Activated CD8-positive, alpha-beta memory T cell treated with anti-CD3 and anti-CD28 coated beads, Interleukin-2, amount 50 U/mL, for 4 hours (primary cell): ENCODE results near the gene ZNF329.
"Not testable (repeated sequence)": the region's sequence is repeated elsewhere in the genome, so short reads cannot be mapped to it uniquely, and the experiment has no call there.

Experiments
- DNase-seq: peaks from one replicate; pipeline ENCODE4 v3.0.0-alpha.2; 2020

ZNF329 gene

DNA sequence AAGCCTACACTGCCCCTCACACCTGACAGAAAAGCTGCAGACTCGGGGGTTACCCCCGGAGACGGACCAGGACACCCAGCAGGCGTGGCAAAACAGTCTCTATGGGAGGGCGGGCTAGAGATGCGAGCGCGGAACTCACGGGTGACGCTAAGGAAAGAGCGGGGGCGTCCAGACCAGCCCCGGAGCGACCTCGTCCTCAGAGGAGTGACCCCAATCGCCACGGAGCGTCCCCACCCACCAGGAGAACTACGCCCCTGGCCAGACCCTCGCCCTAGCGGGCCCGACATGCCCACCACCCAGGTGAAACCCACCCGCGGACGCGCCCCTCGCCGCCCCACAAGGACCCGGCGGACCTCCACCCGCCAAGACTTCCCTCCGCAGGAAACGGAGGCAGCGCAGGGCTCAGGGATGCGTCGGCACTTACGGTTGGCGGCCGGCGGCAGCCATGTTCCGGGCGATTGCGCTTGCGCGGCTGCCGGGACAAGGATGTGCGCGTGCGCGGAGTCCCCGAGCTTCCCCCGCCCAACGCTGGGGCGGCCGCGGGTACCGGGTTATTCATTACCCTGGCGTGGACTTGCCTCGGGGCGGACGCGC, at the start of gene ZNF329:
ZNF329 (minus strand) TSS at position 462 of the 594 bp plus-strand sequence. CDS start 21,286 bp downstream, outside the sequence.
- peak; percentile 93 for DNase-seq

DNA sequence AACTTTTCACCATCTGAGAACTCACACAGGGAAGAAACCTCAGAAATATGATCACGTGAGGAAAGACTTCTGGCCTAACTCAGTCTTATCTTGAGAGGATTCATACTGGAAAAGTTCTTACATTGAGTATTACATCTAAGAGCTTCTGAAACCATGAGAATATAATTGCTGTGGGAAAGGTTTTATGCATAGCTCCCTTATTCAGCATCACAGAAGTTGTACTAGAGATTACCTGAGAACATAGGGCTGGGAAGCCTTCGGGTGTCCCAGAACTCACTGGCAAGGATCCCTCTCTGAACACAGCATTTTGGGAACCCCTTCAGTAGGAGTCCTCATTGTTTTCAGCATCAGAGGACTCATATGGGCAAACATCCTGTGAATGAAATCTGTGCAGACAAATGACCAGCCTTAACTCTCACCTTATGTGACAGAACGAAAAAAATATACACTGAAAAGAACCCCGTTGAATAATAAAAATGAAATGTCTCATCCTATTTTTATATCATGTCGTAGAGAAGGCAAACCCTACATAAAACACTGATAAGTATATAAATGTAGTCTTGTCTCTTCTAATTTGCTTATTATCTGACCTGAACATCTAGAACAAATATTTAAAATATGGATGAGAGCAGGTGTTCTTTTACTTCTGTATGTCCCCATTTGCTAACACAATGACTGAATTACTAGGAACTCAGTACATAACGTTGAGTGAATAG, 46.5 kb upstream of the ZNF329 start:
- no peak for DNase-seq

DNA sequence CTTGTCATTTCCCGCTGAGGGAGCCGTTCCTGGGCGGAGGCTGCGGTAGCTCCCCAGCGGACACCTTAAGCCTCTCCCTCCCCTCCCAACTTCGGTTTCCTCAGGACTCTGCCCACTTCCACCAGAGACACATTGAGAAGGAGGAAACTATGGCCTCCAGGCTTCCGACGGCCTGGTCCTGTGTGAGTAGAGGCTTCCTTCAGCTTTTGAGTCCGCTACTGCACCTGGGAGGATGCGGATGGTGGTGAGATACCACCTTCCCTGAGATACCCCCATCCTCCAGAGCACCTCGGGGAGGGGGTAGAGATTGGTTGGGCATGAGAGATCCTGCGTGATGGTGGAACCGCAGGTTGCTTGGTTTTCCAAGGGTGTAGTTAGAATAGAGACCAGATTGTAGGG, 33.2 kb upstream of the ZNF329 start:
- DNase-seq = no peak

DNA sequence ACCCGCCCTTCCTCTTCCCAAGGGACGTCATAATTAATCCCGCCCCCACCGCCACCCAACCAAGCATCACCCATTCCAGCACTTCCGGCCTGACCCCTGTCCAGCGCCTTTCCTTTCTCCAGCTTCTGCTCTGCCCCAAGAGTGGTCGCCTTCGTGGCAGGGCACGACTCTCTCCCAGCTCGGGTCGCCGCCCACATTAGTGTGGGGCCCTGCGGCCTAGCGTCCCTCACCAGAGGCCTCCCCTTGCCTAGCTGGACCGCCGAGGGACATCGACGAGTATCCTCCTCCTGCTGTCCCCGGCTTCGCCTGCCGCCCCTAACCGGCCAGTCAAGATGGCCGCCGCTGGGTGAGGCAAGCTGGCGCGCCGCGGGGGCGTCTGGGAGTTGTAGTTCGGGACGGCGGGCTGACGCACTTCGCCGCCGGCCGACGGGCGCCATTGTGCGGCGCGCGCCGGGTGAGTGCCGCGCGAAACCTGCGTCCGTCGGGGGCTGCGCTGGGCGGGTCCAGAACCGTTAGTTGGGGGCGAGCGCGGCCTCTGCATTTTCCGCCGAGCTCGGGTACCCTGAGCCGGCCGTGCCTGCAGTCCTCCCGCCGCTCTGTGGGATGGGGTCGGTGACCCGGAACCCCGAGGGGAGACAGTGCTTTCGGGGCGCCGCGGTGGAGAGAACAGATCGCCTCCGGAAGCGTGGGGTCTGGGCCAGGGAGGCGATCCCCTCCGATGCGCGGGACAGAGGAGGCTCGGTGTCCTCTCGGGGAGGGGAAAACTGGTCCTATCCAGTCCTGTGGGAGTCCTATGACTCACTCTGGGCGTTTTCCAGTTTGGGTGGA, 32.6 kb upstream of the ZNF329 start, which contains the start of gene ZNF274:
ZNF274 (plus strand) TSS at position 73 of the 828 bp plus-strand sequence. CDS start 905 bp downstream, outside the sequence.
- peak; percentile 95 for DNase-seq

DNA sequence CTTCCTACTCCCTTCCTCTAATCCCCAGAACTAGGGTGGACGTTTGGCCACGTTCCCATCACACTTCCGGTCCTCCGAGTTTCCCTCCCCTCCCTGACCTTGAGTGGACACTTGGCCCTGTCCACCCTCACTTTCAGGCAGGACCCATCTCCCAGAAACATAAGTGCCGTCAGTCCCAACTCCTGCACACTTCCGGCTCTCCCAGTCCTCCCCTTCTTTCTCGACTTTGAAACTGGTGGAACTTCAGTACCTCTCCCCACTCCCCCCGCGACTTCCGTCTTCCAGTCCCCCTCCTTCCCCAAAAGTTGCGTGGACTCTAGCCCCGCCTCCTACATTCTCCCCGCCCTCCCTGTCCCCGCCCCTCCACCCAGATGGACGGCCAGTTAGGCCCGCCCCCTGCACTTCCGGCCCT, 32.0 kb upstream of the ZNF329 start:
- peak; percentile 71 for DNase-seq

DNA sequence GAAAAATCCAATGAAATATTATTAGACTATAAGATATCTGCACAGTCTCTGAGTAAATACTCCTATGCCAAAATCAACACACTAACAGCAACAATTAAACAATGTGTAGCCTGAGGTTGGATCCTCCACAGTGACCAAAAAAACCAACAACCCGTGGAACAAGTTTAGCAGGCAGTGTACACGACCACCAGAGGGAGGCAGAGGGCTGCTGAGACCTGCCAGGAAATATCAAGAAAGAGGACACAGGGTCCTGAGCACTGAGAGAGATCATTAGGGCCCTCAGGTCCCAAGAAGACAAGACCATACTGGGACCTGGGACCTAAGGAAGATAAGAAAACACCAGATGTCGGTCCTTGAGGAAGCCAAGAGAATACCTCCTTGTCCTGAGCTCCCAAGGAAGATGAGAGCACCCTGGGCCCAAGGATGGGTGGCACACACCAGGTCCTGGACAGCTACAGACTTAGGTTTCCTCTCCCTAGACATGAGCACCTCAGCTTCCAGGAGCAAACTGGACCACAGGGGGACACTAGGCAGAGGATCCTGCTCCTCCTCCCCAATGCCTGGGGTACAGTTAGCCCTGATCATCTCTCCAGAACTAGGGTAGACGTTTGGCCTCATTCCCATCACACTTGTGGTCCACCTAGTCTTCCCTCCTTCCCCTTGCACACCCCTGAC, 31.4 kb upstream of the ZNF329 start:
- peak; percentile 63 for DNase-seq

DNA sequence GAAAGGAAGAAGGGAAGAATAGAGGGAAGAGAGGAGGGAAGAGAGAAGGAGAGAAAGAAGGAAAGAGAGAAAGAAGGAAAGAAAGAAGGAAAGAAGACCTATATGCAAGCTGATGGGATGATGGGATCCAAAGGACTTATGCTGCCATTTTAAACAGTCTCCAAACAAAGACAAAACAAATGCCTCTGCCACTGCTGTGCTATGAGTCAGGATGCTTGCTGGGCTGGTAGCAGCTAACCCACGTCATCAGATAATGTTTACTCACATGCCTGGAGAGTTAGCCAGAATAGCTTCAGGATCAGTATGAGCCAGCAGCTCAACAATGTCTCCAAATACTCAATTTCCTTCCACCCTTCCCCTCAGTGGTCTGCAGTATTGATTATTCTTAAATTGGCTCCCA, 20.3 kb upstream of the ZNF329 start:
- no peak for DNase-seq

DNA sequence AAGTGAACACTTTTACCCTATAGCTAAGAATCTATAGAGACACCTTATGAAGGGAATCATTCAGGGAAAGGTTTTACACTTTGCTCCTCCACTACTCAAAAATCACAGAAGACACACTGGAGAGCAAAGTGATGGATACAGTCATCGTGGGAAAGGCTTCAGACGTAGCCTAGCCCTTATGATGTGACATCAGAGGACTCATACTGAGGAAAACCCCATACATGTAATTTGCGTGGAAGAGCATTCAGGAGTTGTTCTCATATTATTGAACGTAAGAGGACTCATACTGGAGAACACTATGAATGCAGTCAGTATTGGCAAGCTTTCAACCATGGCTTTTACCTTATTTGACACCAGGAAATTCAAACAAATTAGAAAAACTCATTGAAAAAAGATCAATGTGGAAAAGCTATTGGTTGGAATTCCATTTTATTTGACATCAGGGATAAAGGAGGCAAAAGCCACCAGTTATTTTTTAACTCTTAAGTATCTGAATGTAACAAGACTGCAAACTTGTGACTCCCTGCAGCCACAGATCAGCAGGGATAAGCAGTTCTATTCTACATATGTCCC, 16.2 kb upstream of the ZNF329 start:
- no peak for DNase-seq

DNA sequence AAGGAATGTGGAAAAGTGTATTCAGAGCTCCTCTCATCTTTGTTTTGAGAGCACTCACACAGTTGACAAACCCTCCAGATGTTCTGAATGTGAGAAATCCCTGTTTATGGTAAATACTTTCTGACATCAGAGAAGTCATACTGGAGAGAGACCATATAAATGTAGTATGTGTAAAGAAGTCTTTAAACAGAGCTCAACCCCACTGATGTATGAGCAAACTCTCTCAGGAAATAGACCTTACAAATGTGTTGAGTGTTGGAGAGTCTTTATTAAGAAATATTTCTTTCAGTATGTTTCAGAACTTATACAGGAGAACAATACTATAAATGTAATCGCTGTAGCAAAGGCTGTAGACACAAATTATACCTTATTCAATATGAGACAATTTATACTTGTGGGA, 15.7 kb upstream of the ZNF329 start:
- DNase-seq = no peak

DNA sequence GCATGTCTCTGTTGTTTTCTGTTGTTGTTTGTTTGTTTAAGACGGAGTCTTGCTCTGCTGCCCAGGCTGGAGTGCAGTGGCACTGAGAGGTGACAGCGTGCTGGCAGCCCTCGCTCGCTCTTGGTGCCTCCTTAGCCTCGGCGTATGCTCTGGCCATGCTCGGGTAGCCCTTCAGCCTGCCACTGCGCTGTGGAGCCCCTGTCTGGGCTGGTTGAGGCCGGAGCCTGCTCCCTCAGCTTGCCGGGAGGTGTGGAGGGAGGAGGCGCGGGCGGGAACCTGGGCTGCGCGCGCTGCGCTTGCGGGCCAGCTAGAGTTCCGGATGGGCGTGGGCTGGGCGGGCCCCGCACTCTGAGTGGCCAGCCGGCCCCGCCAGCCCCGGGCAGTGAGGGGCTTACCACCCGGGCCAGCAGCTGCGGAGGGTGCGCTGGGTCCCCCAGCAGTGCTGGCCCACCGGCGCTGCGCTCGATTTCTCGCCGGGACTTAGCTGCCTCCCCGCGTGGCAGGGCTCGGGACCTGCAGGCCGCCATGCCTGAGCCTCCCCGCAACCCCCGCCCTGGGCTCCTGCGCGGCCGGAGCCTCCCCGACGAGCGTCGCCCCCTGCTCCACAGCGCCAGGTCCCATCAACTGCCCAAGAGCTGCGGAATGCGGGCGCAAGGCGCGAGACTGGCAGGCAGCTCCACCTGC, 6.6 kb upstream of the ZNF329 start:
- no peak for DNase-seq

DNA sequence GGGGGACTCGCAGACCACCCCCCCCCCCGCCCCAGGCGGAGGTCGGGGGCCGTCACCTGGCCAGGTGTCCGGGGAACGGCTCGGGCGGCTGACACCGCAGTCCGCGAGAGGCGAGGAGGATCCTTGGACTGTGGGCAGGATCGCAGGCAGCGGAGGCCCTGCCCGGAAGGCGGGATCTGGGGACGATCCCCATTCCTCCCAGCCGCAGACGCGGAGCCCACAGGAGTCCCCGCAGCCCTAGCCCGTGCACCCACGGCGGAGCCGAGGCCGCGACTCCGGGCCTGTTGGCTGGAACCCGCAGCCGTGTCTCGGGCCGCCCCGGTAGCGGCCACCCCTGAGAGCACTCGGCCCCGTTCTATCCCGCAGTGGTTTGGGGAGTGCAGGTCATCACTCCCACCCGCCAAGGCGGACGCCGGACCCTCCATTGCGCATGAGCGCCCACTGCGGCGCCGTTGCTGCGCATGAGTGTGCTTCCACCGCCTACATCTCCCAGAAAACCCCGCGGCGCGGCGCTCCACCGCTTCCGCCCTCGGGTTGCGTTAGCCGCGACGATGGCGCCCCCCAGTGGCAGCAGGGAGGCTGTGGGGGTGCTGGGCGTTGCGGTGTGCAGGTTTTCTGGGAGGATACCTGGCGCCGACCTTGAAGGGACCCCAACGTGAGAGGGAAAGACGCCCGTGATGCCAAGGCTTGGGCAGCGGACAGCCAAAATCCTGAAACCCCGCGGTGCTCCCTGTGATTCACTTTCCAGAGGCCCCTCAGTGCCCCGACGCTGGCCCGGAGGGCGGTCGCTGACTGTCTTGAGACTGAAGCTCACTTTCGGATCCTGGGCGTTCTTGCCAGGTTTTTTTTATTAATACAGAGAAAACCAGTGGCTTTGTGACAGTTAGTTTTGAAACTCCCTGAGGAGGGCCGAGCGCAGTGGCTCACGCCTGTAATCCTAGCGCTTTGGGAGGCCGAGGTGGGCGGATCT, 4.4 kb upstream of the ZNF329 start:
- DNase-seq = peak; percentile 99

DNA sequence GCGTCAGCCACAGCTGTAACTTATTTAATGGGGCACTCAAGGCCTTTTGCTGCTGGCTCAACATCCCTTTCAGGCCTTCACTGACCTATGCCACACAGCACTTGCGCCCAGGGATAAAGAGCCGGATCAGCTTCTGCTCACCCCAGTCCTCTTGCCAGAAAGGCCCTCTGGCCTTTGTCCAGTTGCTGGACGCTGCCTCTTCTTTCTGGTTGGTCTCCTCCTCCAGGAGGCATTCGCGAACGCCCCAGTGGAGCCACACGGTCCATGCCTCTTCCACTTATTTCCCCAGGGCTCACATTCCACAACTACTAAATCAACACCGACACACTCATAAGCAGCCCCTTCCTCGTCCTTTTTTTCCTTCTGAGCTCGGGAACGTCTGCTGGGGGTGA, 3.7 kb upstream of the ZNF329 start:
- DNase-seq = no peak

DNA sequence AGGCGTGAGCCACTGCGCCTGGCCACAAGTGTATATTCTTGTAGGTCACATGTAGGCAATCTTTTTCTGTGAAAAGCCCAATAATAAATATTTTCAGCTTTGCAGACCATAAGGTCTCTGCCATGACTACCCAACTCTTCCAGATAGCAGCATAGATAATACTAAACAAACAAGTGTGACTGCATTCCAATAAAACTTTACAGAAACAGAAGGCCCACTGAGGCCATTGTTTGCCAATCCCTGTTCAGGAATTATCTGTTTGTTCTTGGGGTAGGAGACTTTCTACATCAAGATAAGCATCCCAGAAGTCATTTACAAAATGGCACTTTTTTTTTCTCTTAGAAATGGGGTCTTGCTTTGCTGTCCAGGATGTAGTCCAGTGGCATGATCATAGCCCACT, 2.8 kb upstream of the ZNF329 start:
- no peak for DNase-seq

DNA sequence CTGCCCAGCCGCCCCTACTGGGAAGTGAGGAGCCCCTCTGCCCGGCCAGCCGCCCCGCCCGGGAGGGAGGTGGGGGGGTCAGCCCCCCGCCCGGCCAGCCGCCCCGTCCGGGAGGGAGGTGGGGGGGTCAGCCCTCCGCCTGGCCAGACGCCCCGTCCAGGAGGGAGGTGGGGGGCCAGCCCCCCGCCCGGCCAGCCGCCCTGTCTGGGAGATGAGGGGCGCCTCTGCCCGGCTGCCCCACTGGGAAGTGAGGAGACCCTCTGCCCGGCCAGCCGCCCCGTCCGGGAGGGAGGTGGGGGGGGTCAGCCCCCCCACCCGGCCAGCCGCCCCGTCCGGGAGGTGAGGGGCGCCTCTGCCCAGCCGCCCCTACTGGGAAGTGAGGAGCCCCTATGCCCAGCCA, 3.1 kb downstream of the ZNF329 start:
- DNase-seq = not testable (repeated sequence)

DNA sequence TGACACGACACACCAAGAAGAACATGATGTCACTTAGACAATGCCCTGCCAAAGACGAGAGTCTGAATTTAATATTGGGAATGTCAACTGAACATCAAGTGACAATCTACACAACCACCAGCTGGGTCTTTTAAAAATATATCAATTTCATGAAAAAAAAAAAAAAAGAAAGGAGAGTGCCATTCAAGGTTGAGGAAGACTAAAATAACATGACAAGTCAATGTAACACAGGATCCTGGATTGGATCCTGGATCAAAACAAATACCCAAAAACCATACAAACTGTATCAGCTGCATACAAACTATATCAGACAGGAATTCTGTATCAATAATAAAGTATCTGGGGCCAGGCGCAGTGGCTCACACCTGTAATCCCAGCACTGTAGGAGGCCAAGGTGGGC, 4.7 kb downstream of the ZNF329 start:
- no peak for DNase-seq

DNA sequence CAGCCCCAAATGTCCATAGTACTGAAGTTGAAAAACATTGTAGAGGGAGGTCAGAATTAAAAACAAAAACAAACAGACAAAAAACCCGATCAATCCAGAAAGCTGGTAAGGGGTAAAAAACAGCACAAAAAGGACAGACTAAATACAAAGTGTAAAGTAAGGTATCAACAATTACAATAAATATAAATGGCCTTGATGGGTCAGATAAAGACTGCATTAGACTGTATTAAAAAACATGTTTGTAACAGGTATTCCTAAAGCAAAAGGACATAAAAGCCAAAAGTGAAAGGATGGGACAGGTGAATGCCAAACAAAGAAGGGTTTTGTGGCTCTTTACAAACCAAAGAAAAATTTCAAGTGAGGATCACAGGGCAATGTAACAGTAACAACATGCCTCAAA, 16.3 kb downstream of the ZNF329 start:
- DNase-seq = no peak

DNA sequence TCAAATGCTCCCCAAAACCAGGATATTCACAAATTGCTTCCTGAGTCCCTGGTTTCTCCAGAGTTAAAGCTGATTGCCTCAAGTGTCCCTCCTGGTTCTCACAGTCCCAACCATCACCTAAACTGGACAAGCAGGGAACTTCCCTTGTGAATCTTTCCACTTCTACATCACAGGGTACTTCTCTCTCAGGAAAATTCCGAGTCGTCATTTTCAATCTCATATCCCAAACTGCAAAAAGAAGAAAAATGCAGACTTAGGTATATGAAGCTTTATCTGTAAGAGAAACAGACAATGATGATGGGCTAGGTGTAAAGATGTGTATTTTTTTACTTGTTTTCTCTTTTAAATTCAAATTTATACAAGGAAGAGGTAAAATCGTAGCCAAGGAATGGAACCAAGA, 21.3 kb downstream of the ZNF329 start:
- no peak for DNase-seq

DNA sequence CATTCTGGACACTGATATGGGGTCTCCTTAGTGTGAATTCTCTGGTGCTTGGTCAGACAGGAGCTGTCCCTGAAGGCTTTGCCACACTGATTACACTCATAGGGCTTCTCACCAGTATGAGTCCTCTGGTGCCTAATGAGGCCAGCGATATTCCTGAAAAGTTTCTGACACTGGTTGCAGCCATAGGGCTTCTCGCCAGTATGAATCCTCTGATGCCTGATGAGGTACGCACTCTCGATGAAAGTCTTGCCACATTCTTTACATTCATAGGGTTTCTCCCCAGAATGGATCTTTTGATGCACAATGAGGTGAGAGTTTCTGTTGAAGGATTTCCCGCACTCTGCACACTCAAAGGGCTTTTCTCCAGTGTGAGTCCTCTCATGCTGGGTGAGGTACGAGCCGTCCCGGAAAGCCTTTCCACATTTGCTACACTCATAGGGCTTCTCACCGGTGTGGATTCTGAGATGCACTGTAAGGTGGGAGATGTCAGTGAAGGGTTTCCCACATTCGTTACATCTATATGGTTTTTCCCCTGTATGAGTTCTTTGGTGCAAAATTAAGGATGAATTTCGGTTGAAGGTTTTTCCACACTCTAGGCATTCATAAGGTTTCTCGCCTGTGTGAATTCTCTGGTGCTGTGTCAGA, 22.4 kb downstream of the ZNF329 start:
- no peak for DNase-seq

DNA sequence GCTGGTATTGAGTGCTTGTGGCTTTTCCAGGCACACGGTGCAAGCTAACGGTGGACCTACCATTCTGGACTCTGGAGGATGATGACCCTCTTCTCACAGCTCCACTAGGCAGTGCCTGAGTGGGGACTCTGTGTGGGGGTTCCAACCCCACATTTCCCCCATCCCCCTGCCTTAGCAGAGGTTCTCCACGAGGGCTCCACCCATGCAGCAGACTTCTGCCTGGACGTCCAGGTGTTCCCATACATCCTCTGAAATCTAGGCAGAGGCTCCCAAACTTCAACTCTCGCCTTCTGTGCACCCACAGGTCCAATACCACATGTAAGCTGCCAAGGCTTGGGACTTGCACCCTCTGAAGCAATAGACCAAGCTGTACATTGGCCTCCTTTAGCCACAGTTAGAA, 27.2 kb downstream of the ZNF329 start:
- DNase-seq = no peak

DNA sequence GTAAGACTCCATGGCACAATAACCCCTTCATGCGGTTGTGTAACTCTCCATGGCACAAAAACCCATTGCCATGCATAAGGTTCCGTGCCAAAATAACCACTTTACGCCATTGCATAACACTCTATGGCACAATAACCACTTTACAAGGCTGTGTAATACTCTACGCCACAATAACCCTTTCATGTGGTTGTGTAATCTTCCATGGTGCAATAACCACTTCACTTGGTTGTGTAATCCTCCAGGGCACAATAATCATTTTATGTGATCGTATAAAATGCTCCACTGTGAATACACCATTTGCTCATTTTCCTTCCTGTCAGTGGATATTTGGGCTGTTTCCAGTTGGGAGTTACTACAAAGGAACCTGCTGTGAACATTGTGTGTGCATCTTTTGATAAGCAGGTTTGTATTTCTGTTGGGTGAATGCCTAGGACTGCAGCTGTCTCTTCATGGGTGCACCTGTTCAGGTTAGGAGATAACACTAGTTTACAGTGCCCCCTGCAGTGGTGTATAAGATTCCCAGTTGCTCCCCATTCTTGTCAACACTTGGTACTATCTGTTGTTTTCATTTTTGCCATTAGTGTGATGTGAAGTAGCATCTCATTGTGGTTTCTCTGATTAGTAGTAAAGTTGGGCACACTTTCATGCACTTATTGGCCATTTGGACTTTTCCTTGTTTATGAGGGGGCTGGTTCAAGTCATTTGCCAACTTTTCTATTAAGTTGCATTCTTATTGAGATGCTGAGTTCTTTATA, 31.4 kb downstream of the ZNF329 start:
- DNase-seq = no peak
